ENCODE data around the gene DMAP1. TPM values are rescaled to one million over a fixed set of nuclear protein-coding genes. Genes with fewer than 3 reads are reported as not detected.

DMAP1 gene
- total RNA-seq = 38.1 and 49.1 TPM in 2 replicates

GRCh38 chr1:44213222-44214112, at the start of gene DMAP1:
TSS of gene DMAP1 (plus strand) at chr1:44213471. CDS start at chr1:44213754, 283 bp downstream.

Other genes with a start within 250 kb of the DMAP1 start
- gene DPH2, start 243.5 kb upstream of the DMAP1 start, total RNA-seq = 16.5 and 49.0 TPM in 2 replicates
- gene ATP6V0B, start 238.5 kb upstream of the DMAP1 start, total RNA-seq = 126 and 144 TPM in 2 replicates
- 134 and 142 TPM in 2 replicates for gene B4GALT2, start 234.3 kb upstream of the DMAP1 start, total RNA-seq
- 3.7 and 6.0 TPM in 2 replicates for gene CCDC24, start 221.9 kb upstream of the DMAP1 start, total RNA-seq
- 3.9 and 5.5 TPM in 2 replicates for gene SLC6A9, start 182.0 kb upstream of the DMAP1 start, total RNA-seq
- gene KLF17, start 94.7 kb upstream of the DMAP1 start, total RNA-seq = under 0.01 TPM in 1 of 2 replicates, not detected in the other
- gene KLF18, start 71.8 kb upstream of the DMAP1 start, total RNA-seq = not detected in 2 replicates
- gene ERI3, start 141.8 kb downstream of the DMAP1 start, total RNA-seq = 64.9 and 74.4 TPM in 2 replicates
- 78.4 and 148 TPM in 2 replicates for gene RNF220, start 191.8 kb downstream of the DMAP1 start, total RNA-seq

All from myometrial cell (primary cell).